ENCODE measurements around the gene NXPH4.

The NXPH4 gene

DNA sequence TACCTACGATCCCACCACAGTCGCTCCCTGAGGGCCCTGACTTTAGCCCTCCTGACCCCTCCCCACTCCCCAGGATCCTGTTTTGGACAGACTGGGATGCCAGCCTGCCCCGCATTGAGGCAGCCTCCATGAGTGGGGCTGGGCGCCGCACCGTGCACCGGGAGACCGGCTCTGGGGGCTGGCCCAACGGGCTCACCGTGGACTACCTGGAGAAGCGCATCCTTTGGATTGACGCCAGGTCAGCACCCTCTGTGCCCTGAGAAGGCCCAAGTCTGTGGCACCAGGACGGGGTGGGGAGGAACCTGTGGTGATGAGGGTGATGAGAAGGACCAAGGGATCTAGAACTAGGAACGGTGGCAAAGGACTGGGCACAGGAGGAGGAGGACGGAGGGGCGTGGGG is 39.2 kb upstream of the NXPH4 start:
- H3K4me3 ChIP-seq (ENCODE audit: low read length): no peak overlapping the region
- TF ChIP-seq, protein P1, sequence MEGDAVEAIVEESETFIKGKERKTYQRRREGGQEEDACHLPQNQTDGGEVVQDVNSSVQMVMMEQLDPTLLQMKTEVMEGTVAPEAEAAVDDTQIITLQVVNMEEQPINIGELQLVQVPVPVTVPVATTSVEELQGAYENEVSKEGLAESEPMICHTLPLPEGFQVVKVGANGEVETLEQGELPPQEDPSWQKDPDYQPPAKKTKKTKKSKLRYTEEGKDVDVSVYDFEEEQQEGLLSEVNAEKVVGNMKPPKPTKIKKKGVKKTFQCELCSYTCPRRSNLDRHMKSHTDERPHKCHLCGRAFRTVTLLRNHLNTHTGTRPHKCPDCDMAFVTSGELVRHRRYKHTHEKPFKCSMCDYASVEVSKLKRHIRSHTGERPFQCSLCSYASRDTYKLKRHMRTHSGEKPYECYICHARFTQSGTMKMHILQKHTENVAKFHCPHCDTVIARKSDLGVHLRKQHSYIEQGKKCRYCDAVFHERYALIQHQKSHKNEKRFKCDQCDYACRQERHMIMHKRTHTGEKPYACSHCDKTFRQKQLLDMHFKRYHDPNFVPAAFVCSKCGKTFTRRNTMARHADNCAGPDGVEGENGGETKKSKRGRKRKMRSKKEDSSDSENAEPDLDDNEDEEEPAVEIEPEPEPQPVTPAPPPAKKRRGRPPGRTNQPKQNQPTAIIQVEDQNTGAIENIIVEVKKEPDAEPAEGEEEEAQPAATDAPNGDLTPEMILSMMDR (conservative IDR thresholded peaks at IDR 0.05; ENCODE audit: low read length): no peak
- no peak for DNase-seq (ENCODE audit: low read depth)

DNA sequence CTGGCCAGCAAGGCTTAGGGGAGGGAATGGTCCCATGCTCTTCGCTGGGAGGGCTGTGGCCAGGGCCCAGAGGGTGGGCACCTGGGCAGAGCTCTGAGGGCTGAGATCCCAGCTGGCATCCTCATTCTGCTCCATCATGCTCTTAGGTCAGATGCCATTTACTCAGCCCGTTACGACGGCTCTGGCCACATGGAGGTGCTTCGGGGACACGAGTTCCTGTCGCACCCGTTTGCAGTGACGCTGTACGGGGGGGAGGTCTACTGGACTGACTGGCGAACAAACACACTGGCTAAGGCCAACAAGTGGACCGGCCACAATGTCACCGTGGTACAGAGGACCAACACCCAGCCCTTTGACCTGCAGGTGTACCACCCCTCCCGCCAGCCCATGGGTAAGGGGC is 38.4 kb upstream of the NXPH4 start:
- H3K4me3 ChIP-seq (ENCODE audit: low read length): no peak overlapping the region
- TF ChIP-seq, protein P1 (conservative IDR thresholded peaks at IDR 0.05; ENCODE audit: low read length): no peak
- no peak for DNase-seq (ENCODE audit: low read depth)

DNA sequence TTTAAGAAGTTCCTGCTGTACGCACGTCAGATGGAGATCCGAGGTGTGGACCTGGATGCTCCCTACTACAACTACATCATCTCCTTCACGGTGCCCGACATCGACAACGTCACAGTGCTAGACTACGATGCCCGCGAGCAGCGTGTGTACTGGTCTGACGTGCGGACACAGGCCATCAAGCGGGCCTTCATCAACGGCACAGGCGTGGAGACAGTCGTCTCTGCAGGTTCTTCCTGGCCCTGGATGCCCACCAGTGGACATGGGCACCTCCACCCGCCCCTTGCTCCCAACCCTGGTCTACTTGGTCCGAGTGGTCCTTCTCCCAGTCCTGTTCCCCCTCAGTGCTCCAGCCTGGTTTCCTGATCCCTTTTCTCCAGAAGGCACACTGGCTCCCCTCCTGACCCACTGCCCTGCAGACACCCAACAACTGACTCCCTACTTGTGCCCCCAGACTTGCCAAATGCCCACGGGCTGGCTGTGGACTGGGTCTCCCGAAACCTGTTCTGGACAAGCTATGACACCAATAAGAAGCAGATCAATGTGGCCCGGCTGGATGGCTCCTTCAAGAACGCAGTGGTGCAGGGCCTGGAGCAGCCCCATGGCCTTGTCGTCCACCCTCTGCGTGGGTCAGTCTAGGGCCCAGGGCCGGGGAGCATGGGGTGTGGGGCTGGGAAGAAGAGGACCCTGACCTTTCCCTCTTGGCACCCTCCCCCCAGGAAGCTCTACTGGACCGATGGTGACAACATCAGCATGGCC is 37.1 kb upstream of the NXPH4 start:
- no peak for DNase-seq (ENCODE audit: low read depth)
- H3K4me3 ChIP-seq (ENCODE audit: low read length): no peak overlapping the region
- TF ChIP-seq, protein P1 (conservative IDR thresholded peaks at IDR 0.05; ENCODE audit: low read length): no peak

DNA sequence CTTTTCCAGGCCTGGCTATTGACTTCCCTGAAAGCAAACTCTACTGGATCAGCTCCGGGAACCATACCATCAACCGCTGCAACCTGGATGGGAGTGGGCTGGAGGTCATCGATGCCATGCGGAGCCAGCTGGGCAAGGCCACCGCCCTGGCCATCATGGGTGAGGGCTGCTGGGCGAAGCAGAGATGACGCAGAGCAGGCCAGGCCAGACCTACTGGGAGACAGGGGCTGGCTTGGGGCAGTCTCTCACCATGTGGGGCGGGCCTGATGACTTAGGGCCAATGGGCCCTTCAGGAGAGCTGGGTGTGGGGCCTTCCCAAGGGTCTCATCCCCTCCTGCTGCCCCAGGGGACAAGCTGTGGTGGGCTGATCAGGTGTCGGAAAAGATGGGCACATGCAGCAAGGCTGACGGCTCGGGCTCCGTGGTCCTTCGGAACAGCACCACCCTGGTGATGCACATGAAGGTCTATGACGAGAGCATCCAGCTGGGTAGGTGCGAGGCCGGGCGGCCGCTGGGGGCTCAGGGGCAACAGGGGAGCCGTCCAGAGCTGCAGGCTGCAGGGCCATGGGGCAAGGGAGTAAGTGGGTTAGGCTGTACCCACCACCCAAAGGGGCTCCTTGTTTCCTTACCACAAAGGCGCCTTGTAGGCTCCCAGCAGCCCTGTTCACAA is 36.1 kb upstream of the NXPH4 start:
- no peak for DNase-seq (ENCODE audit: low read depth)
- no peak overlapping the region for H3K4me3 ChIP-seq (ENCODE audit: low read length)
- TF ChIP-seq, protein P1 (conservative IDR thresholded peaks at IDR 0.05; ENCODE audit: low read length): no peak

DNA sequence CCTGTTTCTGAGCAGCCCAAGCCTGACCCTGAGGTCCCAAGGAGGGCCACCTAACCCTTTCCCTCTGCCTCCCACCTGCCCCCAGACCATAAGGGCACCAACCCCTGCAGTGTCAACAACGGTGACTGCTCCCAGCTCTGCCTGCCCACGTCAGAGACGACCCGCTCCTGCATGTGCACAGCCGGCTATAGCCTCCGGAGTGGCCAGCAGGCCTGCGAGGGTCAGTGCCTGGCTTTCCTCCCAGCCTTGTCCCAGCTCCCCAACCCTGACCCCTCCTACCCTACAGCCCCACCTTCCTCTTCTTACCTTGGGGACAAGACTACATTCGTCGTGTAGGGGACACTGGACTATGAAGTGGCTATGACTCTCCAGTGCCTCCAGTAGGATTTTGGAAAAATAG is 35.5 kb upstream of the NXPH4 start:
- DNase-seq (ENCODE audit: low read depth): no peak
- TF ChIP-seq, protein P1 (conservative IDR thresholded peaks at IDR 0.05; ENCODE audit: low read length): no peak
- H3K4me3 ChIP-seq (ENCODE audit: low read length): no peak overlapping the region

DNA sequence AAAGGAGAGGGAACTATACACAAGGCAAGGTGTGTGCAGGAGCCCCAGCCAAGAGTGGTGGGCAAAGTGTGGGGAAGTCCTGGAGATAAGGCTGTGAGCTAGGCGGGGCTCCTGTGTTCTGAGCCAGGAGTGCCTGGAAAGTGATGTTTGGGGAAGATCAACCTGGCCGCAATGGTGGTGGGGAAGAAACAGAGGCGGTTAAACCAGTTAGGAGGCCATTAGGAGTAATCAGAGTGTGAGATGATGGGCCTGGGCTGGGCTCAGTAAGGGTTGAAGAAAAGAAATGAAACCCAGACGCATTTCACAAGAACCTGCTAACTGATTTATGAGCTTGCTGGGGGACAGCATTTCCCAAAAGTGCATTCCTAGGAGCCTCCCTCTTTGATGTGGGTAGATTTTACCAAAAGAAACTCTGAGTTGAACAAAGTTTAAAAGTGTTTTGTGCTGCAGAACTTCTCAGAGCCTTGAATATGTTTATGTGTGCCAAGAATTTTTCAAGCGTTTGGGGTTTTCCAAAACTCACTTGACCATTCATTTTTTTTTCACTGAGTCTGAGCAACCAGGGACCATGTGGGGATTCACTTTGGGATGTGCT is 34.9 kb upstream of the NXPH4 start:
- TF ChIP-seq, protein P1 (conservative IDR thresholded peaks at IDR 0.05; ENCODE audit: low read length): no peak
- DNase-seq (ENCODE audit: low read depth): peak; percentile 94
- H3K4me3 ChIP-seq (ENCODE audit: low read length): no peak overlapping the region
